ENCODE measurements around the gene ST3GAL4. TPM values are rescaled to one million over a fixed set of nuclear protein-coding genes. Genes with fewer than 3 reads are reported as not detected.

ST3GAL4 gene
- total RNA-seq, 1 donor from 2014 or later = 61.4 TPM

DNA sequence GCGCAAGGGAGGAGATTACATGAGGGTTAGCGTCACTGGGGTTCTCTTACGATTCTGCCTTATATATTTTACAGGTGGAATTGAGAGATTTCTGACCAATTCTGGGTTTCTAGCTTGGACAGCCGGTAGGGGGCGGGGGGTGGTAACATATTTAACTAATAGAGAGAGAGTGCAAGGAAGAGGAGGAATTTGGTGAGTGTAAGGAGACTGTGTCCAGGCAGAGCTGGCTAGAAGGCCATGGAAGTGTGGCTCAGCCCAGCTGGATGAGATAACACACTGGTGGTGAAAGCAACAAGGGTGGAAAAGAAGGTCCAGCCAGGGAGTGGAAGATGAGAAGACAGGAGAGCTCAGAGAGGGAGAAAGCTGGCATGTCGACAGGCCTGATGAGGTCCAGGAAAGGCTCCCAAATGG, 56.5 kb downstream of the ST3GAL4 start:
- H3K36me3 ChIP-seq = peaks cover 29% of the 10 kb centered on the region in 2 donors
- no peaks in the 10 kb centered on the region for H3K9me3 ChIP-seq
- no peak for DNase-seq (ENCODE audit: low spot score in 2 of 2)
- H3K27ac ChIP-seq = no peak overlapping the region
- H3K4me3 ChIP-seq = no peak overlapping the region
- intact Hi-C loops (cut with DNase I) = no loop called here
- TF ChIP-seq, protein P1, sequence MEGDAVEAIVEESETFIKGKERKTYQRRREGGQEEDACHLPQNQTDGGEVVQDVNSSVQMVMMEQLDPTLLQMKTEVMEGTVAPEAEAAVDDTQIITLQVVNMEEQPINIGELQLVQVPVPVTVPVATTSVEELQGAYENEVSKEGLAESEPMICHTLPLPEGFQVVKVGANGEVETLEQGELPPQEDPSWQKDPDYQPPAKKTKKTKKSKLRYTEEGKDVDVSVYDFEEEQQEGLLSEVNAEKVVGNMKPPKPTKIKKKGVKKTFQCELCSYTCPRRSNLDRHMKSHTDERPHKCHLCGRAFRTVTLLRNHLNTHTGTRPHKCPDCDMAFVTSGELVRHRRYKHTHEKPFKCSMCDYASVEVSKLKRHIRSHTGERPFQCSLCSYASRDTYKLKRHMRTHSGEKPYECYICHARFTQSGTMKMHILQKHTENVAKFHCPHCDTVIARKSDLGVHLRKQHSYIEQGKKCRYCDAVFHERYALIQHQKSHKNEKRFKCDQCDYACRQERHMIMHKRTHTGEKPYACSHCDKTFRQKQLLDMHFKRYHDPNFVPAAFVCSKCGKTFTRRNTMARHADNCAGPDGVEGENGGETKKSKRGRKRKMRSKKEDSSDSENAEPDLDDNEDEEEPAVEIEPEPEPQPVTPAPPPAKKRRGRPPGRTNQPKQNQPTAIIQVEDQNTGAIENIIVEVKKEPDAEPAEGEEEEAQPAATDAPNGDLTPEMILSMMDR (IDR thresholded peaks at IDR 0.05) = no peak
- peaks cover 21 to 28% of the 10 kb centered on the region in 2 donors for H3K4me1 ChIP-seq
- H3K27me3 ChIP-seq = no peaks in the 10 kb centered on the region

DNA sequence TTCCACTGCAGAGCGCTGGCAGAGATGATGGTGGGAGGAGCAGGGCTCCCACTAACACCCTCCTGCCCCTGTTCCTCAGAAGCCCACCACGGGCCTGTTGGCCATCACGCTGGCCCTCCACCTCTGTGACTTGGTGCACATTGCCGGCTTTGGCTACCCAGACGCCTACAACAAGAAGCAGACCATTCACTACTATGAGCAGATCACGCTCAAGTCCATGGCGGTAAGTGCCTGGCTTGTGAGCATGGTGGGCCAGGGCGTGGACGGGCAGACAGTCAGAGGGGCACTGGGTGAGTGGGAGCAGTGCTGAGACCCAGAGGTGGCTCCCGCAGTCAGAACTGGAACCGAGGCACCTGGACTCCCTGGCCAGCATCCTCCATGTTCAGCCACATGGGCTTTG, 57.9 kb downstream of the ST3GAL4 start:
- H3K27ac ChIP-seq = peak overlapping the region; percentile 86 to 92
- no peaks in the 10 kb centered on the region for H3K27me3 ChIP-seq
- TF ChIP-seq, protein P1 (IDR thresholded peaks at IDR 0.05) = no peak
- H3K4me3 ChIP-seq = no peak overlapping the region
- H3K4me1 ChIP-seq = peaks cover 21 to 28% of the 10 kb centered on the region in 2 donors
- no peaks in the 10 kb centered on the region for H3K9me3 ChIP-seq
- intact Hi-C loops (cut with DNase I) = no loop called here
- peaks cover 16 to 18% of the 10 kb centered on the region in 2 donors for H3K36me3 ChIP-seq
- no peak for DNase-seq (ENCODE audit: low spot score in 2 of 2)

DNA sequence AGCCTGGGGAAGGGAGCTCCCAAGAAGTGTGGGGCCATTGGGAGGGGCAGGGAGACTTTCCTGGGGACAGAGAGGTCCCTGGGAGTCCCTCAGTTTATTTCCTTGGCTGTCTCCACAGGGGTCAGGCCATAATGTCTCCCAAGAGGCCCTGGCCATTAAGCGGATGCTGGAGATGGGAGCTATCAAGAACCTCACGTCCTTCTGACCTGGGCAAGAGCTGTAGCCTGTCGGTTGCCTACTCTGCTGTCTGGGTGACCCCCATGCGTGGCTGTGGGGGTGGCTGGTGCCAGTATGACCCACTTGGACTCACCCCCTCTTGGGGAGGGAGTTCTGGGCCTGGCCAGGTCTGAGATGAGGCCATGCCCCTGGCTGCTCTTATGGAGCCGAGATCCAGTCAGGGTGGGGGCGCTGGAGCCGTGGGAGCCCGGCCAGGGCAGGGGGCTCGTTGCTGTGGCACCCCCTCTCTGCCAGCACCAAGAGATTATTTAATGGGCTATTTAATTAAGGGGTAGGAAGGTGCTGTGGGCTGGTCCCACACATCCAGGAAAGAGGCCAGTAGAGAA, 58.4 kb downstream of the ST3GAL4 start:
- Histone ChIP-seq H3K4me3 (no peak overlapping the region), H3K36me3 (peaks cover 11 to 13% of the 10 kb centered on the region in 2 donors), H3K4me1 (peaks cover 21 to 28% of the 10 kb centered on the region in 2 donors), H3K27ac (peak overlapping the region; percentile 86 to 92), H3K27me3 (no peaks in the 10 kb centered on the region), H3K9me3 (no peaks in the 10 kb centered on the region)
- TF ChIP-seq, protein P1 (IDR thresholded peaks at IDR 0.05) = no peak
- DNase-seq (ENCODE audit: low spot score in 2 of 2) = no peak
- intact Hi-C loops (cut with DNase I) = loop anchor here (2.0 kb wide), 1 partner anchor 109 kb away; the partner anchor contains the start of gene DCPS

DNA sequence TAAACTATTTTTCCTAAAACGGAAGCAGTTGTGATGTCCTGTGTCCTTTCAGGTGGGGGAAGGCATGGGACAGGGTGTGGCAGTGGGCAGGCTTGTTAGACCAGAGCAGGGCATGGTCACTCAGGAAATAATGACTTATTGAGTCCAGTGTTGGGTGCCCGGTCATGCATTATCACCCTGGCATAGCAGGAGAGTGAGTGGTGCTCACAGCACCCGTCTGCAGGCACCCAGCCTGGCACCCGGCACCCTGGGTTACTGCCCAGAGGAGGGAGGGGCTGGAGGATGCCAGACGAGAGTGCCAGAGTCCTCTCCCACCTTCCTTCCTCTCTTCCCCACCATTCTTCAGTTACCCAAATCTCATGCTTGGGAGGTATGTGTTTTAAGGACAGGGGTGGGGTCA, 59.1 kb downstream of the ST3GAL4 start:
- Histone ChIP-seq H3K9me3 (no peaks in the 10 kb centered on the region), H3K36me3 (peaks cover 4 to 7% of the 10 kb centered on the region in 2 donors), H3K4me3 (peak overlapping the region in 1 of 2 donors; percentile 62), H3K27ac (peak overlapping the region; percentile 86 to 92), H3K27me3 (no peaks in the 10 kb centered on the region), H3K4me1 (peaks cover 21 to 28% of the 10 kb centered on the region in 2 donors)
- intact Hi-C loops (cut with DNase I) = loop anchor here (2.0 kb wide), 1 partner anchor 110 kb away; the partner anchor contains the start of gene DCPS
- TF ChIP-seq, protein P1 (IDR thresholded peaks at IDR 0.05) = no peak
- DNase-seq (ENCODE audit: low spot score in 2 of 2) = peak; percentile 39 to 76

DNA sequence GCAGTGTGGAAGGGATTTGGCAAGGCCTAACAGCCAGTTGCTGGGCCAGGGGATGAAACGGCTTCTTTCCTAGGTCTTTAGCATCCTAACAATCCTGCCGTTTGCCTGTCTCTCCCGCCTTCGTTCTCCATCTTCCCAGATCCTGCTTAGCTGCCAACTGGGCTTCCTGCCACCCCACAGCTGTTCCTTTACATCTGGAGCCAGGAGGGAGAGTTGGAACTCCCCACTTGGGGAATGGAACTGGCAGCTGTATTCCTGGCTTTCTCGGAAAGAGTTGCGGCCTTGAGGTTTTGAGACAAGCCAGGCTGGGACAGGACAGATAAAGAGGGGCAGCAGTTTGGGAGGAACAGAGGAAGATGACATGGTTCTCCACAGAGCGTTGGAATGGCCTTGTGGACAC, 59.6 kb downstream of the ST3GAL4 start:
- Histone ChIP-seq H3K27ac (peak overlapping the region; percentile 86 to 92), H3K4me3 (peak overlapping the region in 1 of 2 donors; percentile 62), H3K27me3 (no peaks in the 10 kb centered on the region), H3K4me1 (peaks cover 21 to 28% of the 10 kb centered on the region in 2 donors), H3K9me3 (no peaks in the 10 kb centered on the region), H3K36me3 (peaks cover 0 to 7% of the 10 kb centered on the region in 2 donors)
- peak; percentile 38 to 91 for DNase-seq (ENCODE audit: low spot score in 2 of 2)
- TF ChIP-seq, protein P1 (IDR thresholded peaks at IDR 0.05) = no peak
- intact Hi-C loops (cut with DNase I) = loop anchor here (2.0 kb wide), 1 partner anchor 110 kb away; the partner anchor contains the start of gene DCPS

All from ascending aorta (tissue), 2 donors.